ENCODE measurements around the gene RFTN2.

DNA sequence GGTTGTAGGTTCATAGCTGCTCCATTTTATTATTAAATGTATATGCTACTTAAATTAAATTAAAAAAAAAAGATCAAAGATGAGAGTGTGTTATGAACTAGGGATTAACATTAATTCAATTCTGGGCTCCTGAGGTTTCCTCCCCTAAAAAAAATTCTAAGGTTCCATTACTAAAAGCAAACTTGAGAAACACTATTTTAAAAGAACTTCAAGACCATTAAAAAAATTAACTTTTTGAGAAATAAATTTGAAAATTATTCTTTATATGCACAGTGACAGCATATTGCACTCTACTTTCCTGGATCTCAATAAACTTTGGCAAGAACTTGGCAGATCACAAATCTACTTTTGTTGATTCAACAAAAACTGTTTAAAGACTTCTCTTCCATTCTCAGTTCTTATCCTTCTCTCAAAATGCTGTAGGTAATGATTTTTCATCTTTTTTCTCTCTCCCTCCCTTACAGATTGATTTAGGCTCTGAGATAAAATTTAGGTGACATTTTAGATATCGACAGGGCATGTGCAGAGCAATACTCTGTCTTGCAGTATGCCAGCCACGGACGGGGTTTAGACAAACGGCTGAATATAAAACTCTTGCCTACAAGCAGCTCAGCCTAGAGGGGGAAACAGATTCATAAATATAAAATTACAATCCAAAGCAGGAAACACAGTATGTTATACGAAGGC, 29.2 kb upstream of the RFTN2 start:
- TF ChIP-seq POLR2AphosphoS5 (IDR thresholded peaks at IDR 0.05; ENCODE audit: borderline replicate concordance, low read depth, low read length) (no peak), EZH2 (IDR thresholded peaks at IDR 0.05) (no peak)
